ENCODE measurements around the gene ZDHHC11B. TPM values are rescaled to one million over a fixed set of nuclear protein-coding genes. Genes with fewer than 3 reads are reported as not detected.
"Not testable (repeated sequence)": the region's sequence is repeated elsewhere in the genome, so short reads cannot be mapped to it uniquely, and the experiment has no call there.

The ZDHHC11B gene
- polyA plus RNA-seq, 1 donor (not counting 4 experiments of a cell fraction or from before 2014, with no cell fraction given) = 0.18 TPM

GRCh38 chr5:756865-757345 is 27.6 kb downstream of the ZDHHC11B start:
- TF ChIP-seq EZH2 (IDR thresholded peaks at IDR 0.05; ENCODE audit: low read length) (no peak), CTCF (optimal IDR thresholded peaks at IDR 0.05 in 1 of 3, IDR thresholded peaks at IDR 0.05 in 1 of 3, conservative IDR thresholded peaks at IDR 0.05 in 1 of 3; ENCODE audit: extremely low read depth in 1 of 3, insufficient read depth in 2 of 3, low read length in 3 of 3) (no peak)
- Histone ChIP-seq H3K9ac (ENCODE audit: control insufficient read depth, extremely low read depth, insufficient read depth, low read length) (no peak overlapping the region), H3K4me3 (ENCODE audit: control insufficient read depth in 2 of 3, extremely low read depth in 1 of 3, insufficient read depth in 2 of 3, low read depth in 1 of 3, low read length in 3 of 3) (no peak overlapping the region), H3K4me2 (ENCODE audit: control insufficient read depth, extremely low read depth, insufficient read depth, low read depth, low read length) (no peak overlapping the region), H3K4me1 (ENCODE audit: control insufficient read depth, extremely low read depth, insufficient read depth, low read length) (no peaks in the 10 kb centered on the region), H3K9me3 (ENCODE audit: control insufficient read depth, low read depth, low read length) (no peaks in the 10 kb centered on the region), H3K36me3 (ENCODE audit: control insufficient read depth in 2 of 2, extremely low read depth in 1 of 2, insufficient read depth in 2 of 2, low read length in 2 of 2) (no peaks in the 10 kb centered on the region), H3K79me2 (ENCODE audit: control insufficient read depth, insufficient read depth, low read length) (no peaks in the 10 kb centered on the region), H4K20me1 (ENCODE audit: control insufficient read depth, extremely low read depth, insufficient read depth, low read length) (peaks cover 4% of the 10 kb centered on the region), H3K27ac (ENCODE audit: control insufficient read depth, insufficient read depth, low read length) (no peak overlapping the region), H2AFZ (ENCODE audit: control insufficient read depth, low read length) (no peak overlapping the region), H3K9me1 (ENCODE audit: control insufficient read depth, extremely low read depth, insufficient read depth, low read length) (no peaks in the 10 kb centered on the region), H3K27me3 (ENCODE audit: control insufficient read depth, extremely low read depth, insufficient read depth, low read length) (peaks cover 35% of the 10 kb centered on the region)
- no peak for FAIRE-seq
- no peak for DNase-seq (ENCODE audit: low read depth, low spot score)
- dilution Hi-C loops (cut with MboI; ENCODE audit: extremely low pct_ligation_motif_present, low sequenced_read_pairs) = no loop called here

GRCh38 chr5:756171-756570 is 28.4 kb downstream of the ZDHHC11B start:
- Histone ChIP-seq H3K4me2 (ENCODE audit: control insufficient read depth, extremely low read depth, insufficient read depth, low read depth, low read length) (no peak overlapping the region), H2AFZ (ENCODE audit: control insufficient read depth, low read length) (no peak overlapping the region)

GRCh38 chr5:754143-754632 is 30.3 kb downstream of the ZDHHC11B start:
- H3K27me3 ChIP-seq (ENCODE audit: control insufficient read depth, extremely low read depth, insufficient read depth, low read length) = peaks cover 25% of the 10 kb centered on the region
- H3K27ac ChIP-seq (ENCODE audit: control insufficient read depth, insufficient read depth, low read length); H3K4me2 ChIP-seq (ENCODE audit: control insufficient read depth, extremely low read depth, insufficient read depth, low read depth, low read length); H2AFZ ChIP-seq (ENCODE audit: control insufficient read depth, low read length); H3K79me2 ChIP-seq (ENCODE audit: control insufficient read depth, insufficient read depth, low read length); H3K9me3 ChIP-seq (ENCODE audit: control insufficient read depth, low read depth, low read length); H3K9me1 ChIP-seq (ENCODE audit: control insufficient read depth, extremely low read depth, insufficient read depth, low read length); H3K4me1 ChIP-seq (ENCODE audit: control insufficient read depth, extremely low read depth, insufficient read depth, low read length); H3K9ac ChIP-seq (ENCODE audit: control insufficient read depth, extremely low read depth, insufficient read depth, low read length); dilution Hi-C loops (cut with MboI; ENCODE audit: extremely low pct_ligation_motif_present, low sequenced_read_pairs); DNase-seq (ENCODE audit: low read depth, low spot score); H3K4me3 ChIP-seq (ENCODE audit: control insufficient read depth in 2 of 3, extremely low read depth in 1 of 3, insufficient read depth in 2 of 3, low read depth in 1 of 3, low read length in 3 of 3); FAIRE-seq; H3K36me3 ChIP-seq (ENCODE audit: control insufficient read depth in 2 of 2, extremely low read depth in 1 of 2, insufficient read depth in 2 of 2, low read length in 2 of 2); H4K20me1 ChIP-seq (ENCODE audit: control insufficient read depth, extremely low read depth, insufficient read depth, low read length): not testable (repeated sequence)

More at GRCh38 chr5:756171-756570, 28.4 kb downstream of the ZDHHC11B start:
- FAIRE-seq = no peak
- no peaks in the 10 kb centered on the region for H3K9me3 ChIP-seq (ENCODE audit: control insufficient read depth, low read depth, low read length)
- no peaks in the 10 kb centered on the region for H3K4me1 ChIP-seq (ENCODE audit: control insufficient read depth, extremely low read depth, insufficient read depth, low read length)
- H3K79me2 ChIP-seq (ENCODE audit: control insufficient read depth, insufficient read depth, low read length) = no peaks in the 10 kb centered on the region
- no peaks in the 10 kb centered on the region for H3K36me3 ChIP-seq (ENCODE audit: control insufficient read depth in 2 of 2, extremely low read depth in 1 of 2, insufficient read depth in 2 of 2, low read length in 2 of 2)
- no peak for TF ChIP-seq CTCF (optimal IDR thresholded peaks at IDR 0.05 in 1 of 3, IDR thresholded peaks at IDR 0.05 in 1 of 3, conservative IDR thresholded peaks at IDR 0.05 in 1 of 3; ENCODE audit: extremely low read depth in 1 of 3, insufficient read depth in 2 of 3, low read length in 3 of 3)
- no peak for TF ChIP-seq EZH2 (IDR thresholded peaks at IDR 0.05; ENCODE audit: low read length)
- no peak overlapping the region for H3K27ac ChIP-seq (ENCODE audit: control insufficient read depth, insufficient read depth, low read length)
- no peak overlapping the region for H3K9ac ChIP-seq (ENCODE audit: control insufficient read depth, extremely low read depth, insufficient read depth, low read length)
- dilution Hi-C loops (cut with MboI; ENCODE audit: extremely low pct_ligation_motif_present, low sequenced_read_pairs) = no loop called here
- peaks cover 4% of the 10 kb centered on the region for H4K20me1 ChIP-seq (ENCODE audit: control insufficient read depth, extremely low read depth, insufficient read depth, low read length)
- H3K9me1 ChIP-seq (ENCODE audit: control insufficient read depth, extremely low read depth, insufficient read depth, low read length) = no peaks in the 10 kb centered on the region
- DNase-seq (ENCODE audit: low read depth, low spot score) = no peak
- peaks cover 35% of the 10 kb centered on the region for H3K27me3 ChIP-seq (ENCODE audit: control insufficient read depth, extremely low read depth, insufficient read depth, low read length)
- no peak overlapping the region for H3K4me3 ChIP-seq (ENCODE audit: control insufficient read depth in 2 of 3, extremely low read depth in 1 of 3, insufficient read depth in 2 of 3, low read depth in 1 of 3, low read length in 3 of 3)

- FAIRE-seq; H3K79me2 ChIP-seq (ENCODE audit: control insufficient read depth, insufficient read depth, low read length); H3K36me3 ChIP-seq (ENCODE audit: control insufficient read depth in 2 of 2, extremely low read depth in 1 of 2, insufficient read depth in 2 of 2, low read length in 2 of 2); dilution Hi-C loops (cut with MboI; ENCODE audit: extremely low pct_ligation_motif_present, low sequenced_read_pairs); H3K27ac ChIP-seq (ENCODE audit: control insufficient read depth, insufficient read depth, low read length); H3K4me3 ChIP-seq (ENCODE audit: control insufficient read depth in 2 of 3, extremely low read depth in 1 of 3, insufficient read depth in 2 of 3, low read depth in 1 of 3, low read length in 3 of 3); H3K9me1 ChIP-seq (ENCODE audit: control insufficient read depth, extremely low read depth, insufficient read depth, low read length); DNase-seq (ENCODE audit: low read depth, low spot score); H4K20me1 ChIP-seq (ENCODE audit: control insufficient read depth, extremely low read depth, insufficient read depth, low read length); H3K9ac ChIP-seq (ENCODE audit: control insufficient read depth, extremely low read depth, insufficient read depth, low read length); H2AFZ ChIP-seq (ENCODE audit: control insufficient read depth, low read length); H3K4me2 ChIP-seq (ENCODE audit: control insufficient read depth, extremely low read depth, insufficient read depth, low read depth, low read length); H3K9me3 ChIP-seq (ENCODE audit: control insufficient read depth, low read depth, low read length); H3K4me1 ChIP-seq (ENCODE audit: control insufficient read depth, extremely low read depth, insufficient read depth, low read length): not testable (repeated sequence)
- H3K27me3 ChIP-seq (ENCODE audit: control insufficient read depth, extremely low read depth, insufficient read depth, low read length) = peaks cover 20% of the 10 kb centered on the region
Observed at GRCh38 chr5:753567-754142, 30.9 kb downstream of the ZDHHC11B start.

All from keratinocyte (primary cell).